PC-9 (cell line): ENCODE measurements around the gene MYO3B. TPM values are rescaled to one million over a fixed set of nuclear protein-coding genes. Genes with fewer than 3 reads are reported as not detected.
A peak's percentile ranks its signal among the peaks of the same experiment; 100 is the strongest.

Source experiments
- BruUV-seq: library from RNA; stranded (reverse); fragments of 400-500 nt; replicated peaks from 2 replicates; lab custom pipeline; 2021; lab: Mats Ljungman, UMichigan
- CTCF ChIA-PET: fragments of 300-600 bp; sonication (Branson Sonifier 250); formaldehyde crosslinking; loops from one replicate; lab custom pipeline; 2022; ENCODE audit warnings: antibody characterized with exemption; lab: Charles Lee
- POLR2A ChIA-PET: fragments of 300-600 bp; sonication (Branson Sonifier 250); formaldehyde crosslinking; loops from one replicate; lab custom pipeline; 2022; ENCODE audit warnings: antibody characterized with exemption; ENCODE audit not compliant: unreplicated experiment; lab: Charles Lee
- DNase-seq, 2 experiments: peaks; one replicate each; pipeline versions ENCODE4 v3.0.0 to v3.0.0-alpha.2; 2015 to 2022; ENCODE audit warnings: mixed read lengths in 1 of 2
- H2AFZ ChIP-seq: fragments of 200-600 bp; sonication (generic); 2 replicates; pipeline ENCODE4 v1.8.1; 2017; ENCODE audit warnings: antibody characterized with exemption
- H3F3A ChIP-seq: fragments of 200-600 bp; sonication (generic); 2 replicates; pipeline ENCODE4 v1.8.1; 2017; ENCODE audit warnings: antibody characterized with exemption, mild to moderate bottlenecking, low read depth; ENCODE audit not compliant: insufficient read depth
- H3K27ac ChIP-seq: fragments of 200-600 bp; sonication (generic); 2 replicates; pipeline ENCODE4 v1.6.1; 2016; ENCODE audit warnings: mixed run types
- H3K27me3 ChIP-seq: fragments of 200-600 bp; sonication (generic); 2 replicates; pipeline ENCODE4 v1.6.1; 2016; ENCODE audit warnings: low read depth, mixed run types; ENCODE audit not compliant: insufficient read depth
- H3K36me3 ChIP-seq: fragments of 200-600 bp; sonication (generic); 2 replicates; pipeline ENCODE4 v1.6.1; 2016; ENCODE audit warnings: low read depth, mixed run types
- H3K4me1 ChIP-seq: fragments of 200-600 bp; sonication (generic); replicated peaks from 2 replicates; pipeline ENCODE4 v1.6.1; 2016; ENCODE audit warnings: mixed run types; ENCODE audit not compliant: insufficient read depth
- H3K4me2 ChIP-seq: fragments of 200-600 bp; sonication (generic); 2 replicates; pipeline ENCODE4 v1.6.1; 2017; ENCODE audit warnings: mixed run types
- H3K4me3 ChIP-seq: fragments of 200-600 bp; sonication (generic); 2 replicates; pipeline ENCODE4 v1.6.1; 2016; ENCODE audit warnings: mixed run types
- H3K79me2 ChIP-seq: fragments of 200-600 bp; sonication (generic); 2 replicates; pipeline ENCODE4 v1.6.1; 2017; ENCODE audit warnings: low read depth, mixed run types
- H3K9me2 ChIP-seq: fragments of 200-600 bp; sonication (generic); 2 replicates; pipeline ENCODE4 v1.8.1; 2017; ENCODE audit warnings: mild to moderate bottlenecking; ENCODE audit not compliant: insufficient read depth
- H3K9me3 ChIP-seq: fragments of 200-600 bp; sonication (generic); 2 replicates; pipeline ENCODE4 v1.8.1; 2016; ENCODE audit warnings: low read depth; ENCODE audit not compliant: insufficient read depth
- H4K20me1 ChIP-seq: fragments of 200-600 bp; sonication (generic); 2 replicates; pipeline ENCODE4 v1.8.1; 2017; ENCODE audit not compliant: insufficient read depth
- CTCF ChIP-seq: fragments of 200-600 bp; sonication (generic); conservative IDR thresholded peaks from 2 replicates; pipeline ENCODE4 v1.6.1; 2017; ENCODE audit warnings: mixed run types, antibody characterized with exemption, mild to moderate bottlenecking, moderate library complexity
- EZH2 ChIP-seq: fragments of 200-600 bp; sonication (generic); IDR thresholded peaks from 2 replicates; pipeline ENCODE4 v1.8.0; 2017; ENCODE audit warnings: antibody characterized with exemption, low read depth
- intact Hi-C: fragments of 100-400 bp; cut with micrococcal nuclease; formaldehyde crosslinking; loops from one replicate; pipeline ENCODE4 v1.10.0; 2022; ENCODE audit not compliant: unreplicated experiment
- total RNA-seq: library from RNA; stranded (reverse); gene quantifications from 2 replicates; pipeline ENCODE4 v1.2.3, GENCODE V29; 2021

The MYO3B gene
- total RNA-seq, 1 experiment from 2014 or later = 5.3 TPM

DNA sequence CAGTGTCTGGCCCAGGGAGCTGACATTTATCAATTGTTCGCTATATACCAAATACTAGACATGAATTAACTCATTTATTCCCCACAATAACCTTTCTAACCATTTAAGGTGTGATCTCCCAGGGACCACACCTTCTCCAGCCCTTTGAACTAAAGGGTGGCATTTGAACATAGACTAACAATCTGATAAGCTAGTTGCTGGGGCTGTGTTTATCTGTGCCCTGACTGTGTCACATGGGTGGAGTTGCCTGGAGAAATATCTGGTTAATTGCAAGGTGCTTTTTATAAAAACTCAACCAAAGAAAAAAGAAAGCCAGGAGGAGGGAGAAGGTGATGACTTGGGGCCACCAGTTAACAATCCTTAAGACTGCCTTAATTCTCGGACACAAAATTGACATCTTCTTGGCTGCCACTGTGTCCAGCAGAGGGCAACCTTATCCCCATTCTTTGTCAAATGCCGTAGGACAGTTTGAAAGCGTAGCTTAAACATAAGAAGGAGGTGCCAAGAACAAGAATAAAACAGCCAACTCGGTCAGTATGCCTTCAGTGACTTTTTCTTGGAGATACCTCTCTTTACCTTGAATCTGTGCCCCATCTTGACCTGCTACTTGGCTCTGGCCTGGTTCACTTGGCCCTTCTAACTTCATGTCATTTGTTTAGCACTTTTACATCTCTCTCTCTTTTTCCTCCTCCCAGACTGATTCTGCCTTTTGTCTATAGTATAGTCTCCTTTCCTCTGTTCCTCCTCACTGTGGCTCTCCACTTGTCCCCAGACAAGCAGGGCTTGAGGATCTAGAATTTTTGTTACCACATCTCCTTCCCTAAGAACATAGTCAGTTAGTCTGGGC, 183.4 kb downstream of the MYO3B start:
- no TSS peak for BruUV-seq
- Histone ChIP-seq H3K4me1 (no peaks in the 10 kb centered on the region), H3K36me3 (no peaks in the 10 kb centered on the region), H3K27ac (no peak overlapping the region), H2AFZ (no peak overlapping the region), H3K9me3 (no peaks in the 10 kb centered on the region), H3K79me2 (no peaks in the 10 kb centered on the region), H3K4me3 (no peak overlapping the region), H3K4me2 (0 out of 2 replicates have a peak overlapping the region, but pooled peaks have one; percentile 4), H3K9me2 (no peaks in the 10 kb centered on the region), H3K27me3 (no peaks in the 10 kb centered on the region), H3F3A (peaks cover 3% of the 10 kb centered on the region), H4K20me1 (no peaks in the 10 kb centered on the region)
- intact Hi-C loops = loop anchor here (2.0 to 5.0 kb wide), 3 partner anchors 37 to 451 kb away; no protein-coding TSS in a partner anchor
- POLR2A ChIA-PET = interaction anchor here (0.6 kb wide), 1 partner anchor 347 kb away, joined by 4 read pairs; no protein-coding TSS in a partner anchor
- TF ChIP-seq EZH2 = no peak
- TF ChIP-seq CTCF = peak; percentile 80
- DNase-seq = peak in 1 of 2 experiments; percentile 50
- CTCF ChIA-PET = interaction anchor here (0.6 to 1.1 kb wide), 4 partner anchors 8 to 800 kb away, joined by 3 to 7 read pairs (median 4); no protein-coding TSS in a partner anchor

GRCh38 chr2:170362313-170362870, 184.4 kb downstream of the MYO3B start:
- CTCF ChIA-PET = interaction anchor here (1.1 kb wide), 1 partner anchor 38 kb away, joined by 4 read pairs; no protein-coding TSS in a partner anchor
- POLR2A ChIA-PET = no interaction called here
- Histone ChIP-seq H3K79me2 (no peaks in the 10 kb centered on the region), H3K27me3 (no peaks in the 10 kb centered on the region), H3F3A (peaks cover 3% of the 10 kb centered on the region), H3K9me3 (no peaks in the 10 kb centered on the region), H3K27ac (no peak overlapping the region), H3K4me3 (no peak overlapping the region), H4K20me1 (no peaks in the 10 kb centered on the region), H3K36me3 (no peaks in the 10 kb centered on the region), H3K9me2 (no peaks in the 10 kb centered on the region), H3K4me2 (no peak overlapping the region), H3K4me1 (no peaks in the 10 kb centered on the region), H2AFZ (no peak overlapping the region)
- no TSS peak for BruUV-seq
- DNase-seq = no peak
- TF ChIP-seq EZH2 (no peak), CTCF (no peak)
- intact Hi-C loops = loop anchor here (5.0 kb wide), 1 partner anchor 125 kb away; no protein-coding TSS in a partner anchor

DNA sequence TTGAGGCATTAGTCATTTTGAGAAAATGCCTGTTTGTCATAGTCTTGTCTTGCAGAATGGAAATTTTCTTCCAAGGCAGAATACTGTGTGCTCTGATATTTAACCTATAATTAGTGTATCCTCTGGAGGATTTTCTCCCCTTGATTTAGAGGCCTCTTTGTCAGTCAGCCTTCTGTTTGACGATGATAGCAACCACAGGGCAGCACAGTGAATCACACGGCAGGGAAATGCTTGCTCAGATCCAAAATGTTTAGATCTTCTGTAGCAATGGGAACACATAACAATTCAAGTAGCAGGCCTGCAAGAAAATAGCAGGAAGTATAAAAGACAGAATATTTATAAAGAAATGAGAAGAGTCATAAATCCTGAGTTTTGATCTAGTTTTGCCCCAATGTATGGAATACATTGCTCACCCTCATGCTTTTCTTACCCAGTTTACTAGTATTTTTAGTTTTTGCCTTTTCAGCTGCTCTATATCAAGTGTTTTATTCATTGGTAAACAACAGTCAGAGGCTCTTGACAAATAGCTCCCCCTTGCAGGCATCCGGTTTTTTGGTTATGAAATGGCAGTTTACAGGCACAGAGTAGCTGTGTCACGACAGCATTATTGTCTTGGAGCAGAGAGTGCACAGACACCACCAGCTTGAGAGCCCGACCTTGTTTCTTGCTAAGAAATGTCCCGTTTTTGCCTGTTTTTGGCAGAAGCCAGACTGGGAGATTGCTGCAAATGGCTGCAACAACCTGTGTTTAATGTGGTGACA, 185.1 kb downstream of the MYO3B start:
- Histone ChIP-seq H3F3A (peaks cover 3% of the 10 kb centered on the region), H3K27ac (no peak overlapping the region), H3K4me1 (no peaks in the 10 kb centered on the region), H3K27me3 (no peaks in the 10 kb centered on the region), H3K36me3 (no peaks in the 10 kb centered on the region), H3K9me2 (no peaks in the 10 kb centered on the region), H3K9me3 (no peaks in the 10 kb centered on the region), H3K79me2 (no peaks in the 10 kb centered on the region), H4K20me1 (no peaks in the 10 kb centered on the region), H3K4me2 (no peak overlapping the region), H3K4me3 (no peak overlapping the region), H2AFZ (no peak overlapping the region)
- DNase-seq = peak in 1 of 2 experiments; percentile 39
- no TSS peak for BruUV-seq
- ChIA-PET CTCF (no interaction called here), POLR2A (no interaction called here)
- intact Hi-C loops = loop anchor here (5.0 kb wide), 1 partner anchor 126 kb away; no protein-coding TSS in a partner anchor
- no peak for TF ChIP-seq EZH2
- TF ChIP-seq CTCF = no peak
